ENCODE measurements around the gene CD14.

The CD14 gene

GRCh38 chr5:140677947-140678346 is 45.0 kb upstream of the CD14 start:
- H3K4me1 ChIP-seq (ENCODE audit: control insufficient read depth, insufficient read depth, low read length) = no peaks in the 10 kb centered on the region
- CTCF ChIA-PET = no interaction called here

DNA sequence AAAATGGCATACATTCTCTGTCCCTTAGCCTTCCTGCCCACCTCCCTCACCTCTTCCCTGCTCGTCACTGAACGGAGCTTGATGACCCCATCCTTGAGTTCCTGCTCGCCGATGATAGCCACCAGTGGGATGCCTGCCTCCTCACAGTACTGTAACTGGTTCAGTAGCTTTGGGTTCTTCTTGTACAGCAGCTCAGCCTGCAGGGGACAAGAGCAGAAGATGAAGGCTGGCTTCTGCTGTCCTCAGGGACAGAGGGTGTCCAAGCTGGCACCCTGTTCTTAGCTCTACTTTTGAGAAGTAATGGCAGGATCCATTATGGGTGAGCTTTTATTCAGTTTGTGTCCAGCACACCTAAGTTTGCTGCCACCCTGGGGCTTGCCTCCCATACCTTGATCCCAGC is 41.7 kb upstream of the CD14 start:
- Histone ChIP-seq H3K9me3 (ENCODE audit: control insufficient read depth, insufficient read depth, low read depth, low read length) (no peaks in the 10 kb centered on the region), H3K27ac (ENCODE audit: extremely low read depth, low read depth, low read length) (no peak overlapping the region), H3K4me1 (ENCODE audit: control insufficient read depth, insufficient read depth, low read length) (no peaks in the 10 kb centered on the region), H3K4me3 (ENCODE audit: low read depth, low read length) (no peak overlapping the region), H3K36me3 (ENCODE audit: control insufficient read depth in 2 of 2, insufficient read depth in 1 of 2, low read length in 2 of 2) (peaks cover 20 to 93% of the 10 kb centered on the region in 2 experiments; a peak in 2 of 3 replicates)
- POLR2A ChIA-PET = interaction anchor here (0.9 to 1.4 kb wide), 4 partner anchors 17 to 36 kb away, joined by 3 to 11 read pairs (median 8); partner anchors contain the start of genes HARS1, HARS2, IK and NDUFA2
- CTCF ChIA-PET = interaction anchor here (0.6 kb wide), 1 partner anchor 44 kb away, joined by 4 read pairs; no protein-coding TSS in a partner anchor
- TF ChIP-seq SCRT2 (tag by site-specific recombination; IDR thresholded peaks at IDR 0.05) = no peak
- TF ChIP-seq, protein P1, sequence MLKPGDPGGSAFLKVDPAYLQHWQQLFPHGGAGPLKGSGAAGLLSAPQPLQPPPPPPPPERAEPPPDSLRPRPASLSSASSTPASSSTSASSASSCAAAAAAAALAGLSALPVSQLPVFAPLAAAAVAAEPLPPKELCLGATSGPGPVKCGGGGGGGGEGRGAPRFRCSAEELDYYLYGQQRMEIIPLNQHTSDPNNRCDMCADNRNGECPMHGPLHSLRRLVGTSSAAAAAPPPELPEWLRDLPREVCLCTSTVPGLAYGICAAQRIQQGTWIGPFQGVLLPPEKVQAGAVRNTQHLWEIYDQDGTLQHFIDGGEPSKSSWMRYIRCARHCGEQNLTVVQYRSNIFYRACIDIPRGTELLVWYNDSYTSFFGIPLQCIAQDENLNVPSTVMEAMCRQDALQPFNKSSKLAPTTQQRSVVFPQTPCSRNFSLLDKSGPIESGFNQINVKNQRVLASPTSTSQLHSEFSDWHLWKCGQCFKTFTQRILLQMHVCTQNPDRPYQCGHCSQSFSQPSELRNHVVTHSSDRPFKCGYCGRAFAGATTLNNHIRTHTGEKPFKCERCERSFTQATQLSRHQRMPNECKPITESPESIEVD (tag by site-specific recombination; IDR thresholded peaks at IDR 0.05) = no peak
- TF ChIP-seq KLF8 (tag by site-specific recombination; IDR thresholded peaks at IDR 0.05) = no peak
- TF ChIP-seq ZNF529 (tag by site-specific recombination; IDR thresholded peaks at IDR 0.05; ENCODE audit: insufficient replicate concordance) = no peak
- no peak for TF ChIP-seq GLI4 (tag by site-specific recombination; IDR thresholded peaks at IDR 0.05)
- no peak for TF ChIP-seq HOXD13 (CRISPR knock-in tag; IDR thresholded peaks at IDR 0.05; ENCODE audit: borderline replicate concordance)
- no peak for TF ChIP-seq ZNF26 (tag by site-specific recombination; IDR thresholded peaks at IDR 0.05)
- TF ChIP-seq ZNF658 (tag by site-specific recombination; IDR thresholded peaks at IDR 0.05) = no peak
- TF ChIP-seq, protein P2, sequence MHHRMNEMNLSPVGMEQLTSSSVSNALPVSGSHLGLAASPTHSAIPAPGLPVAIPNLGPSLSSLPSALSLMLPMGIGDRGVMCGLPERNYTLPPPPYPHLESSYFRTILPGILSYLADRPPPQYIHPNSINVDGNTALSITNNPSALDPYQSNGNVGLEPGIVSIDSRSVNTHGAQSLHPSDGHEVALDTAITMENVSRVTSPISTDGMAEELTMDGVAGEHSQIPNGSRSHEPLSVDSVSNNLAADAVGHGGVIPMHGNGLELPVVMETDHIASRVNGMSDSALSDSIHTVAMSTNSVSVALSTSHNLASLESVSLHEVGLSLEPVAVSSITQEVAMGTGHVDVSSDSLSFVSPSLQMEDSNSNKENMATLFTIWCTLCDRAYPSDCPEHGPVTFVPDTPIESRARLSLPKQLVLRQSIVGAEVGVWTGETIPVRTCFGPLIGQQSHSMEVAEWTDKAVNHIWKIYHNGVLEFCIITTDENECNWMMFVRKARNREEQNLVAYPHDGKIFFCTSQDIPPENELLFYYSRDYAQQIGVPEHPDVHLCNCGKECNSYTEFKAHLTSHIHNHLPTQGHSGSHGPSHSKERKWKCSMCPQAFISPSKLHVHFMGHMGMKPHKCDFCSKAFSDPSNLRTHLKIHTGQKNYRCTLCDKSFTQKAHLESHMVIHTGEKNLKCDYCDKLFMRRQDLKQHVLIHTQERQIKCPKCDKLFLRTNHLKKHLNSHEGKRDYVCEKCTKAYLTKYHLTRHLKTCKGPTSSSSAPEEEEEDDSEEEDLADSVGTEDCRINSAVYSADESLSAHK (tag by site-specific recombination; IDR thresholded peaks at IDR 0.05) = no peak
- no peak for TF ChIP-seq ZNF707 (tag by site-specific recombination; IDR thresholded peaks at IDR 0.05)

More at GRCh38 chr5:140677947-140678346, 45.0 kb upstream of the CD14 start:
- Histone ChIP-seq H3K4me3 (ENCODE audit: low read depth, low read length) (no peak overlapping the region), H3K36me3 (ENCODE audit: control insufficient read depth in 2 of 2, insufficient read depth in 1 of 2, low read length in 2 of 2) (peaks cover 35 to 91% of the 10 kb centered on the region in 2 experiments; a peak in 2 of 3 replicates), H3K27ac (ENCODE audit: extremely low read depth, low read depth, low read length) (no peak overlapping the region), H3K9me3 (ENCODE audit: control insufficient read depth, insufficient read depth, low read depth, low read length) (no peaks in the 10 kb centered on the region)
- no peak for TF ChIP-seq ZNF571 (tag by site-specific recombination; IDR thresholded peaks at IDR 0.05)
- no peak for TF ChIP-seq ZSCAN18 (tag by site-specific recombination; IDR thresholded peaks at IDR 0.05)
- TF ChIP-seq MYNN (tag by site-specific recombination; IDR thresholded peaks at IDR 0.05; ENCODE audit: borderline replicate concordance) = no peak
- no peak for TF ChIP-seq GLIS2 (tag by site-specific recombination; IDR thresholded peaks at IDR 0.05)
- TF ChIP-seq, protein P3, sequence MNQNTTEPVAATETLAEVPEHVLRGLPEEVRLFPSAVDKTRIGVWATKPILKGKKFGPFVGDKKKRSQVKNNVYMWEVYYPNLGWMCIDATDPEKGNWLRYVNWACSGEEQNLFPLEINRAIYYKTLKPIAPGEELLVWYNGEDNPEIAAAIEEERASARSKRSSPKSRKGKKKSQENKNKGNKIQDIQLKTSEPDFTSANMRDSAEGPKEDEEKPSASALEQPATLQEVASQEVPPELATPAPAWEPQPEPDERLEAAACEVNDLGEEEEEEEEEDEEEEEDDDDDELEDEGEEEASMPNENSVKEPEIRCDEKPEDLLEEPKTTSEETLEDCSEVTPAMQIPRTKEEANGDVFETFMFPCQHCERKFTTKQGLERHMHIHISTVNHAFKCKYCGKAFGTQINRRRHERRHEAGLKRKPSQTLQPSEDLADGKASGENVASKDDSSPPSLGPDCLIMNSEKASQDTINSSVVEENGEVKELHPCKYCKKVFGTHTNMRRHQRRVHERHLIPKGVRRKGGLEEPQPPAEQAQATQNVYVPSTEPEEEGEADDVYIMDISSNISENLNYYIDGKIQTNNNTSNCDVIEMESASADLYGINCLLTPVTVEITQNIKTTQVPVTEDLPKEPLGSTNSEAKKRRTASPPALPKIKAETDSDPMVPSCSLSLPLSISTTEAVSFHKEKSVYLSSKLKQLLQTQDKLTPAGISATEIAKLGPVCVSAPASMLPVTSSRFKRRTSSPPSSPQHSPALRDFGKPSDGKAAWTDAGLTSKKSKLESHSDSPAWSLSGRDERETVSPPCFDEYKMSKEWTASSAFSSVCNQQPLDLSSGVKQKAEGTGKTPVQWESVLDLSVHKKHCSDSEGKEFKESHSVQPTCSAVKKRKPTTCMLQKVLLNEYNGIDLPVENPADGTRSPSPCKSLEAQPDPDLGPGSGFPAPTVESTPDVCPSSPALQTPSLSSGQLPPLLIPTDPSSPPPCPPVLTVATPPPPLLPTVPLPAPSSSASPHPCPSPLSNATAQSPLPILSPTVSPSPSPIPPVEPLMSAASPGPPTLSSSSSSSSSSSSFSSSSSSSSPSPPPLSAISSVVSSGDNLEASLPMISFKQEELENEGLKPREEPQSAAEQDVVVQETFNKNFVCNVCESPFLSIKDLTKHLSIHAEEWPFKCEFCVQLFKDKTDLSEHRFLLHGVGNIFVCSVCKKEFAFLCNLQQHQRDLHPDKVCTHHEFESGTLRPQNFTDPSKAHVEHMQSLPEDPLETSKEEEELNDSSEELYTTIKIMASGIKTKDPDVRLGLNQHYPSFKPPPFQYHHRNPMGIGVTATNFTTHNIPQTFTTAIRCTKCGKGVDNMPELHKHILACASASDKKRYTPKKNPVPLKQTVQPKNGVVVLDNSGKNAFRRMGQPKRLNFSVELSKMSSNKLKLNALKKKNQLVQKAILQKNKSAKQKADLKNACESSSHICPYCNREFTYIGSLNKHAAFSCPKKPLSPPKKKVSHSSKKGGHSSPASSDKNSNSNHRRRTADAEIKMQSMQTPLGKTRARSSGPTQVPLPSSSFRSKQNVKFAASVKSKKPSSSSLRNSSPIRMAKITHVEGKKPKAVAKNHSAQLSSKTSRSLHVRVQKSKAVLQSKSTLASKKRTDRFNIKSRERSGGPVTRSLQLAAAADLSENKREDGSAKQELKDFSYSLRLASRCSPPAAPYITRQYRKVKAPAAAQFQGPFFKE (tag by site-specific recombination; IDR thresholded peaks at IDR 0.05; ENCODE audit: borderline replicate concordance) = no peak
- no peak for TF ChIP-seq ZNF561 (tag by site-specific recombination; IDR thresholded peaks at IDR 0.05; ENCODE audit: borderline replicate concordance)
- TF ChIP-seq ZNF610 (tag by site-specific recombination; IDR thresholded peaks at IDR 0.05; ENCODE audit: borderline replicate concordance) = no peak
- TF ChIP-seq, protein P4, sequence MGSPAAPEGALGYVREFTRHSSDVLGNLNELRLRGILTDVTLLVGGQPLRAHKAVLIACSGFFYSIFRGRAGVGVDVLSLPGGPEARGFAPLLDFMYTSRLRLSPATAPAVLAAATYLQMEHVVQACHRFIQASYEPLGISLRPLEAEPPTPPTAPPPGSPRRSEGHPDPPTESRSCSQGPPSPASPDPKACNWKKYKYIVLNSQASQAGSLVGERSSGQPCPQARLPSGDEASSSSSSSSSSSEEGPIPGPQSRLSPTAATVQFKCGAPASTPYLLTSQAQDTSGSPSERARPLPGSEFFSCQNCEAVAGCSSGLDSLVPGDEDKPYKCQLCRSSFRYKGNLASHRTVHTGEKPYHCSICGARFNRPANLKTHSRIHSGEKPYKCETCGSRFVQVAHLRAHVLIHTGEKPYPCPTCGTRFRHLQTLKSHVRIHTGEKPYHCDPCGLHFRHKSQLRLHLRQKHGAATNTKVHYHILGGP (tag by site-specific recombination; IDR thresholded peaks at IDR 0.05) = no peak
- POLR2A ChIA-PET = interaction anchor here (3.5 kb wide), 1 partner anchor 13 kb away, joined by 19 read pairs; the partner anchor contains the start of genes HARS1 and HARS2

Data from HEK293 (cell line).